CD4-positive, CD25-positive, alpha-beta regulatory T cell (primary cell): ENCODE results near the gene TLK1. TPM values are rescaled to one million over a fixed set of nuclear protein-coding genes. Genes with fewer than 3 reads are reported as not detected.

Experiments used
- ATAC-seq, 2 donors: fragments of 150-1000 bp; cut with Tn5 transposase; one replicate each; pipeline ENCODE4 v1.10.0; 2021; ENCODE audit warnings: low read depth in 2 of 2, moderate number of reproducible peaks in 2 of 2, moderate library complexity in 1 of 2
- DNase-seq, 3 donors: peaks; one replicate each; pipeline versions ENCODE4 v3.0.0 to v3.0.0-alpha.2; 2012 to 2022; ENCODE audit warnings: mixed read lengths in 1 of 3
- H3K27ac ChIP-seq: one replicate; pipeline ENCODE4 v1.7.0; 2013; ENCODE audit warnings: mild to moderate bottlenecking, low read length; ENCODE audit not compliant: insufficient read depth, poor library complexity, severe bottlenecking
- H3K27me3 ChIP-seq: one replicate; pipeline ENCODE4 v1.7.0; 2013; ENCODE audit warnings: low read length; ENCODE audit not compliant: control insufficient read depth, insufficient read depth
- H3K36me3 ChIP-seq: one replicate; pipeline ENCODE4 v1.7.0; 2013; ENCODE audit warnings: mild to moderate bottlenecking, low read length, moderate library complexity; ENCODE audit not compliant: control insufficient read depth, insufficient read depth
- H3K4me1 ChIP-seq: 2 replicates; pipeline ENCODE4 v1.7.0; 2013; ENCODE audit warnings: mild to moderate bottlenecking, low read length; ENCODE audit not compliant: insufficient read depth, control insufficient read depth, poor library complexity, severe bottlenecking
- H3K4me3 ChIP-seq: one replicate; pipeline ENCODE4 v1.7.0; 2013; ENCODE audit warnings: low read depth, mild to moderate bottlenecking, low read length, moderate library complexity
- H3K9me3 ChIP-seq, 2 experiments: 1 replicate in 1 of 2; 2 replicates in 1 of 2; pipeline ENCODE4 v1.7.0; 2013; ENCODE audit warnings: low read length in 2 of 2, mild to moderate bottlenecking in 1 of 2, moderate library complexity in 1 of 2; ENCODE audit not compliant: control insufficient read depth in 2 of 2
- H3K27ac Mint-ChIP-seq, 3 donors: one replicate each; pipeline ENCODE4 v1.8.0; 2020 to 2022; ENCODE audit warnings: mild to moderate bottlenecking in 3 of 3, mixed read lengths in 3 of 3, moderate library complexity in 2 of 3
- H3K27me3 Mint-ChIP-seq: one replicate; pipeline ENCODE4 v1.8.0; 2022; ENCODE audit warnings: mild to moderate bottlenecking, mixed read lengths
- H3K36me3 Mint-ChIP-seq: one replicate; pipeline ENCODE4 v1.8.0; 2020; ENCODE audit warnings: mixed read lengths
- H3K4me1 Mint-ChIP-seq, 4 donors: one replicate each; pipeline ENCODE4 v1.8.0; 2020 to 2022; ENCODE audit warnings: mixed read lengths in 4 of 4, mild to moderate bottlenecking in 1 of 4
- H3K4me3 Mint-ChIP-seq, 4 donors: one replicate each; pipeline ENCODE4 v1.8.0; 2020 to 2022; ENCODE audit warnings: mild to moderate bottlenecking in 4 of 4, mixed read lengths in 4 of 4, moderate library complexity in 3 of 4
- H3K9me3 Mint-ChIP-seq, 7 donors: one replicate each; pipeline ENCODE4 v1.8.0; 2020 to 2022; ENCODE audit warnings: mixed read lengths in 7 of 7, mild to moderate bottlenecking in 3 of 7, moderate library complexity in 2 of 7
- polyA plus RNA-seq, 4 donors: library from polyadenylated mRNA; unstranded; fragments of 300-500 nt; fragmentation: Illumina TruSeq; gene quantifications; one replicate each; pipeline ENCODE4 v1.2.3, GENCODE V29; 2021
- total RNA-seq: library from RNA; stranded (reverse); gene quantifications from one replicate; pipeline ENCODE4 v1.2.3, GENCODE V29; 2022

The TLK1 gene
- total and polyA plus RNA-seq, 5 donors from 2014 or later = 33.9 to 179 (median 54.4) TPM

GRCh38 chr2:170991398-170992182 lies 169.1 kb downstream of the TLK1 start:
- H3K9me3 ChIP-seq = no peaks in the 10 kb centered on the region

GRCh38 chr2:170986566-170987258 lies 174.0 kb downstream of the TLK1 start:
- H3K4me1 ChIP-seq = no peaks in the 10 kb centered on the region
- DNase-seq (no peak), ATAC-seq (no peak)
- Mint-ChIP-seq H3K4me3 (no peak overlapping the region), H3K27ac (no peak overlapping the region), H3K36me3 (peaks cover 13% of the 10 kb centered on the region), H3K9me3 (peaks cover 0 to 2% (median 0%) of the 10 kb centered on the region in 7 donors), H3K27me3 (peaks cover 5% of the 10 kb centered on the region), H3K4me1 (peaks cover 11 to 25% (median 16%) of the 10 kb centered on the region in 4 donors)
- H3K27ac ChIP-seq = no peak overlapping the region
- H3K27me3 ChIP-seq = no peaks in the 10 kb centered on the region
- peaks cover 11% of the 10 kb centered on the region for H3K36me3 ChIP-seq
- no peaks in the 10 kb centered on the region for H3K9me3 ChIP-seq
- no peak overlapping the region for H3K4me3 ChIP-seq

More at GRCh38 chr2:170991398-170992182, 169.1 kb downstream of the TLK1 start:
- Histone ChIP-seq H3K4me3 (no peak overlapping the region), H3K4me1 (no peaks in the 10 kb centered on the region), H3K27me3 (no peaks in the 10 kb centered on the region), H3K36me3 (peaks cover 54% of the 10 kb centered on the region), H3K27ac (no peak overlapping the region)
- no peaks in the 10 kb centered on the region for H3K27me3 Mint-ChIP-seq
- no peak overlapping the region for H3K4me3 Mint-ChIP-seq
- peaks cover 4 to 17% (median 9%) of the 10 kb centered on the region in 4 donors for H3K4me1 Mint-ChIP-seq
- H3K36me3 Mint-ChIP-seq = peaks cover 33% of the 10 kb centered on the region
- no peak for DNase-seq
- H3K27ac Mint-ChIP-seq = peak overlapping the region in 2 of 3 donors; percentile 6 to 85
- H3K9me3 Mint-ChIP-seq = no peaks in the 10 kb centered on the region
- ATAC-seq = no peak

- peaks cover 6% of the 10 kb centered on the region for H3K36me3 ChIP-seq
- Mint-ChIP-seq H3K9me3 (peaks cover 0 to 2% (median 0%) of the 10 kb centered on the region in 7 donors), H3K4me3 (no peak overlapping the region), H3K27me3 (peaks cover 5% of the 10 kb centered on the region), H3K36me3 (peaks cover 6% of the 10 kb centered on the region), H3K27ac (peak overlapping the region in 1 of 3 donors; percentile 29), H3K4me1 (peaks cover 7 to 16% (median 9%) of the 10 kb centered on the region in 4 donors)
- DNase-seq (no peak), ATAC-seq (no peak)
- H3K4me1 ChIP-seq = no peaks in the 10 kb centered on the region
- H3K9me3 ChIP-seq = no peaks in the 10 kb centered on the region
- H3K4me3 ChIP-seq = no peak overlapping the region
- H3K27me3 ChIP-seq = no peaks in the 10 kb centered on the region
- no peak overlapping the region for H3K27ac ChIP-seq
Observed at GRCh38 chr2:170985407-170985806, 175.3 kb downstream of the TLK1 start.

GRCh38 chr2:170984079-170984478 lies 176.6 kb downstream of the TLK1 start:
- peak overlapping the region; percentile 42 to 58 (median 48) for H3K27ac Mint-ChIP-seq
- ATAC-seq = no peak

GRCh38 chr2:170975943-170976270 lies 184.8 kb downstream of the TLK1 start:
- H3K27ac ChIP-seq = no peak overlapping the region
- DNase-seq (no peak), ATAC-seq (no peak)
- Mint-ChIP-seq H3K27ac (no peak overlapping the region), H3K36me3 (no peaks in the 10 kb centered on the region), H3K4me1 (peaks cover 0 to 11% (median 4%) of the 10 kb centered on the region in 4 donors), H3K4me3 (no peak overlapping the region), H3K27me3 (no peaks in the 10 kb centered on the region), H3K9me3 (no peaks in the 10 kb centered on the region)
- H3K9me3 ChIP-seq = no peaks in the 10 kb centered on the region
- H3K36me3 ChIP-seq = no peaks in the 10 kb centered on the region
- peaks cover 14% of the 10 kb centered on the region for H3K4me1 ChIP-seq
- H3K27me3 ChIP-seq = no peaks in the 10 kb centered on the region
- H3K4me3 ChIP-seq = no peak overlapping the region

More at GRCh38 chr2:170984079-170984478, 176.6 kb downstream of the TLK1 start:
- Mint-ChIP-seq H3K27me3 (peaks cover 5% of the 10 kb centered on the region), H3K9me3 (peaks cover 0 to 2% (median 0%) of the 10 kb centered on the region in 7 donors), H3K36me3 (peaks cover 6% of the 10 kb centered on the region), H3K4me3 (no peak overlapping the region), H3K4me1 (peaks cover 5 to 16% (median 8%) of the 10 kb centered on the region in 4 donors)
- H3K27ac ChIP-seq = no peak overlapping the region
- no peaks in the 10 kb centered on the region for H3K27me3 ChIP-seq
- H3K9me3 ChIP-seq = no peaks in the 10 kb centered on the region
- peaks cover 6% of the 10 kb centered on the region for H3K36me3 ChIP-seq
- DNase-seq = no peak
- H3K4me1 ChIP-seq = no peaks in the 10 kb centered on the region
- no peak overlapping the region for H3K4me3 ChIP-seq

GRCh38 chr2:170975127-170975942 lies 185.4 kb downstream of the TLK1 start:
- ATAC-seq = no peak
- Histone ChIP-seq H3K27me3 (no peaks in the 10 kb centered on the region), H3K27ac (no peak overlapping the region), H3K9me3 (no peaks in the 10 kb centered on the region), H3K36me3 (no peaks in the 10 kb centered on the region), H3K4me1 (peaks cover 14% of the 10 kb centered on the region), H3K4me3 (no peak overlapping the region)
- Mint-ChIP-seq H3K9me3 (no peaks in the 10 kb centered on the region), H3K36me3 (no peaks in the 10 kb centered on the region), H3K4me3 (peak overlapping the region in 3 of 4 donors; percentile 39 to 81 (median 69)), H3K27me3 (no peaks in the 10 kb centered on the region), H3K27ac (no peak overlapping the region), H3K4me1 (peaks cover 0 to 11% (median 4%) of the 10 kb centered on the region in 4 donors)
- DNase-seq = no peak

- H3K27ac Mint-ChIP-seq = peak overlapping the region; percentile 8 to 68 (median 61)
- no peak overlapping the region for H3K4me3 ChIP-seq
- no peaks in the 10 kb centered on the region for H3K36me3 Mint-ChIP-seq
Observed at GRCh38 chr2:170974304-170974993, 186.2 kb downstream of the TLK1 start.

More at GRCh38 chr2:170974304-170974993, 186.2 kb downstream of the TLK1 start:
- H3K9me3 Mint-ChIP-seq = no peaks in the 10 kb centered on the region
- Histone ChIP-seq H3K27ac (no peak overlapping the region), H3K9me3 (no peaks in the 10 kb centered on the region), H3K27me3 (no peaks in the 10 kb centered on the region), H3K4me1 (peaks cover 14% of the 10 kb centered on the region), H3K36me3 (no peaks in the 10 kb centered on the region)
- H3K27me3 Mint-ChIP-seq = no peaks in the 10 kb centered on the region
- peak overlapping the region; percentile 75 to 82 (median 79) for H3K4me3 Mint-ChIP-seq
- no peak for DNase-seq
- H3K4me1 Mint-ChIP-seq = peaks cover 0 to 11% (median 4%) of the 10 kb centered on the region in 4 donors
- ATAC-seq = no peak
